Uterus (tissue), 2 donors: ENCODE measurements around the gene ZBTB5.

Experiments used
- CTCF ChIP-seq, 4 experiments: fragments of 200-600 bp in 2 of 4; fragments of 450-650 bp in 2 of 4; sonication (generic) in 2 of 4; IDR thresholded peaks; one replicate each; pipeline ENCODE4 v1.5.1; 2016 to 2019; ENCODE audit warnings: antibody characterized with exemption in 4 of 4, mild to moderate bottlenecking in 2 of 4, moderate library complexity in 1 of 4
- POLR2A ChIP-seq, 2 donors: fragments of 450-650 bp; IDR thresholded peaks; one replicate each; pipeline ENCODE4 v1.6.1; 2016; ENCODE audit warnings: antibody characterized with exemption in 2 of 2, mild to moderate bottlenecking in 1 of 2, moderate library complexity in 1 of 2

- TF ChIP-seq CTCF (IDR thresholded peaks at IDR 0.05): no peak
- TF ChIP-seq POLR2A (IDR thresholded peaks at IDR 0.05): no peak
Measured at GRCh38 chr9:37441776-37442370, 23.4 kb downstream of the ZBTB5 start.
